H9 (cell line): Measurements from ENCODE around the gene ST6GALNAC3. TPM values are rescaled to one million over a fixed set of nuclear protein-coding genes. Genes with fewer than 3 reads are reported as not detected.

Experiments
- DNase-seq: peaks from one replicate; pipeline ENCODE4 v3.0.0-alpha.2; 2017
- H2AFZ ChIP-seq: one replicate; pipeline ENCODE4 v1.6.1; 2013; ENCODE audit warnings: mild to moderate bottlenecking, low read length, control low read depth, moderate library complexity
- H2AK5ac ChIP-seq: 2 replicates; pipeline ENCODE4 v1.6.1; 2013; ENCODE audit warnings: low read length, control low read depth, mixed read lengths; ENCODE audit not compliant: insufficient read length
- H2BK120ac ChIP-seq: one replicate; pipeline ENCODE4 v1.6.1; 2013; ENCODE audit warnings: low read depth, mild to moderate bottlenecking, low read length, control low read depth, inconsistent platforms; ENCODE audit not compliant: poor library complexity, severe bottlenecking
- H2BK12ac ChIP-seq: 2 replicates; pipeline ENCODE4 v1.6.1; 2013; ENCODE audit warnings: low read length, control low read depth, mixed read lengths, low read depth; ENCODE audit not compliant: insufficient read length
- H2BK15ac ChIP-seq: 2 replicates; pipeline ENCODE4 v1.6.1; 2013; ENCODE audit warnings: low read depth, low read length, control low read depth
- H2BK20ac ChIP-seq: one replicate; pipeline ENCODE4 v1.6.1; 2013; ENCODE audit warnings: low read depth, mild to moderate bottlenecking, low read length, control low read depth, inconsistent platforms; ENCODE audit not compliant: poor library complexity, severe bottlenecking
- H2BK5ac ChIP-seq: 2 replicates; pipeline ENCODE4 v1.6.1; 2013; ENCODE audit warnings: low read length, control low read depth, mixed read lengths; ENCODE audit not compliant: insufficient read length
- H3K14ac ChIP-seq: 2 replicates; pipeline ENCODE4 v1.6.1; 2013; ENCODE audit warnings: low read length, control low read depth; ENCODE audit not compliant: insufficient read depth
- H3K18ac ChIP-seq: 2 replicates; pipeline ENCODE4 v1.6.1; 2013; ENCODE audit warnings: low read depth, mild to moderate bottlenecking, mixed read lengths, low read length, control low read depth; ENCODE audit not compliant: insufficient read length
- H3K23ac ChIP-seq: 2 replicates; pipeline ENCODE4 v1.6.1; 2013; ENCODE audit warnings: low read length, control low read depth, mixed read lengths, low read depth; ENCODE audit not compliant: insufficient read length
- H3K23me2 ChIP-seq: 2 replicates; pipeline ENCODE4 v1.6.1; 2013; ENCODE audit warnings: low read depth, mild to moderate bottlenecking, mixed read lengths, low read length, control low read depth; ENCODE audit not compliant: insufficient read length, poor library complexity, severe bottlenecking
- H3K27ac ChIP-seq: 2 replicates; pipeline ENCODE4 v1.5.1; 2013; ENCODE audit warnings: low read length, control low read depth, mixed read lengths, low read depth; ENCODE audit not compliant: insufficient read length
- H3K27me3 ChIP-seq: 2 replicates; pipeline ENCODE4 v1.6.1; 2013; ENCODE audit warnings: low read length, control low read depth, inconsistent platforms; ENCODE audit not compliant: insufficient read depth
- H3K4ac ChIP-seq: 2 replicates; pipeline ENCODE4 v1.6.1; 2013; ENCODE audit warnings: low read depth, mild to moderate bottlenecking, control low read depth, inconsistent platforms, low read length, moderate library complexity
- H3K4me1 ChIP-seq: 2 replicates; pipeline ENCODE4 v1.6.1; 2013; ENCODE audit warnings: low read length, control low read depth, inconsistent platforms; ENCODE audit not compliant: insufficient read depth
- H3K4me2 ChIP-seq: 2 replicates; pipeline ENCODE4 v1.6.1; 2013; ENCODE audit warnings: low read length, control low read depth, mixed read lengths; ENCODE audit not compliant: insufficient read length, insufficient read depth
- H3K56ac ChIP-seq: 2 replicates; pipeline ENCODE4 v1.6.1; 2013; ENCODE audit warnings: low read depth, mild to moderate bottlenecking, mixed read lengths, low read length, control low read depth; ENCODE audit not compliant: insufficient read length
- H3K79me1 ChIP-seq: 2 replicates; pipeline ENCODE4 v1.6.1; 2013; ENCODE audit warnings: low read depth, mild to moderate bottlenecking, moderate library complexity, low read length, control low read depth, inconsistent platforms; ENCODE audit not compliant: insufficient read depth, poor library complexity, severe bottlenecking
- H3K79me2 ChIP-seq: 2 replicates; pipeline ENCODE4 v1.6.1; 2013; ENCODE audit warnings: low read length, control low read depth, inconsistent platforms; ENCODE audit not compliant: insufficient read depth
- H3K9ac ChIP-seq: 2 replicates; pipeline ENCODE4 v1.6.1; 2013; ENCODE audit warnings: low read length, control low read depth, mixed read lengths; ENCODE audit not compliant: insufficient read length; ENCODE audit errors: extremely low read depth
- H3K9me3 ChIP-seq: one replicate; pipeline ENCODE4 v1.6.1; 2013; ENCODE audit warnings: low read depth, low read length, inconsistent platforms; ENCODE audit not compliant: control insufficient read depth
- H3T11ph ChIP-seq: one replicate; pipeline ENCODE4 v1.6.1; 2013; ENCODE audit warnings: mild to moderate bottlenecking, low read length, control low read depth, inconsistent platforms
- H4K20me1 ChIP-seq: one replicate; pipeline ENCODE4 v1.6.1; 2013; ENCODE audit not compliant: control insufficient read depth, insufficient read length, insufficient read depth
- H4K5ac ChIP-seq: 2 replicates; pipeline ENCODE4 v1.6.1; 2013; ENCODE audit warnings: low read depth, mild to moderate bottlenecking, mixed read lengths, low read length, control low read depth; ENCODE audit not compliant: insufficient read length
- H4K8ac ChIP-seq: replicated peaks from 2 replicates; pipeline ENCODE4 v1.6.1; 2013; ENCODE audit warnings: low read length, control low read depth, mixed read lengths, low read depth; ENCODE audit not compliant: insufficient read length
- H4K91ac ChIP-seq: 2 replicates; pipeline ENCODE4 v1.6.1; 2013; ENCODE audit warnings: low read depth, mild to moderate bottlenecking, moderate library complexity, mixed read lengths, low read length, control low read depth; ENCODE audit not compliant: insufficient read length
- H3K27ac Mint-ChIP-seq, 3 experiments: 2 replicates in 2 of 3; 3 replicates in 1 of 3; pipeline ENCODE4 v1.8.0; 2020 to 2021; ENCODE audit warnings: mixed read lengths in 3 of 3, mild to moderate bottlenecking in 1 of 3, moderate library complexity in 1 of 3
- H3K27me3 Mint-ChIP-seq: 2 replicates; pipeline ENCODE4 v1.8.0; 2021; ENCODE audit warnings: low read depth, mild to moderate bottlenecking, moderate library complexity, mixed read lengths
- H3K36me3 Mint-ChIP-seq, 3 experiments: 2 replicates in 2 of 3; 3 replicates in 1 of 3; pipeline ENCODE4 v1.8.0; 2020 to 2021; ENCODE audit warnings: low read depth in 3 of 3, mixed read lengths in 3 of 3; ENCODE audit not compliant: insufficient read depth in 1 of 3
- H3K4me1 Mint-ChIP-seq, 2 experiments: 2 replicates each; pipeline ENCODE4 v1.8.0; 2020; ENCODE audit warnings: mixed read lengths in 2 of 2
- H3K4me3 Mint-ChIP-seq, 2 experiments: 2 replicates in 1 of 2; 3 replicates in 1 of 2; pipeline ENCODE4 v1.8.0; 2020 to 2021; ENCODE audit warnings: mild to moderate bottlenecking in 2 of 2, mixed read lengths in 2 of 2, moderate library complexity in 1 of 2
- H3K9me3 Mint-ChIP-seq, 2 experiments: 2 replicates in 1 of 2; 3 replicates in 1 of 2; pipeline ENCODE4 v1.8.0; 2020; ENCODE audit warnings: mild to moderate bottlenecking in 2 of 2, mixed read lengths in 2 of 2, moderate library complexity in 1 of 2
- CTCF ChIP-seq: fragments of 200-600 bp; sonication (generic); conservative IDR thresholded peaks from 3 replicates; pipeline ENCODE4 v1.8.0; 2021; ENCODE audit warnings: antibody characterized with exemption, mild to moderate bottlenecking
- WGBS: extraction: QIAGEN DNeasy Blood & Tissue Kit; methylation state at CpG from one replicate; pipeline ENCODE4 v1.1.7; 2013; ENCODE audit warnings: missing lambda C conversion rate, low lambda C conversion rate, mixed read lengths; ENCODE audit not compliant: insufficient read length; ENCODE audit errors: extremely low coverage; 5-methylcytosine and 5-hydroxymethylcytosine counted together
- total RNA-seq: library from RNA; stranded (reverse); gene quantifications from 2 replicates; pipeline ENCODE4 v1.2.1, GENCODE V29; 2021

Gene ST6GALNAC3
- total RNA-seq, 1 experiment from 2014 or later, result 11.2 TPM

- no peaks in the 10 kb centered on the region; the same call in 1 of the 2 replicates for H3K79me2 ChIP-seq
- TF ChIP-seq CTCF, result no peak
- H2BK15ac ChIP-seq, result no peak overlapping the region
- Mint-ChIP-seq H3K9me3 (peaks cover 0 to 2% of the 10 kb centered on the region in 2 experiments; a peak in 1 of 5 replicates), H3K27me3 (no peaks in the 10 kb centered on the region), H3K36me3 (peaks cover 0 to 2% (median 0%) of the 10 kb centered on the region in 3 experiments; a peak in 1 of 7 replicates), H3K4me3 (no peak overlapping the region), H3K4me1 (peaks cover 14 to 25% of the 10 kb centered on the region in 2 experiments), H3K27ac (no peak overlapping the region)
- H3K79me1 ChIP-seq, result no peaks in the 10 kb centered on the region
- H4K8ac ChIP-seq, result no peak overlapping the region
- no peak overlapping the region for H3K4ac ChIP-seq
- no peak overlapping the region for H2BK12ac ChIP-seq
- H3K14ac ChIP-seq, result no peak overlapping the region
- H3K4me1 ChIP-seq, result peaks cover 7% of the 10 kb centered on the region; the same call in 1 of the 2 replicates
- no CpG with 5 or more reads among the region's 3 CpGs for WGBS
- no peak overlapping the region for H4K5ac ChIP-seq
- no peaks in the 10 kb centered on the region for H3K23me2 ChIP-seq
- H3K27ac ChIP-seq, result no peak overlapping the region
- no peak overlapping the region for H3K9ac ChIP-seq
- H3K23ac ChIP-seq, result no peak overlapping the region
- H2BK5ac ChIP-seq, result no peak overlapping the region
- no peak overlapping the region for H3T11ph ChIP-seq
- H2BK120ac ChIP-seq, result no peak overlapping the region
- H3K27me3 ChIP-seq, result no peaks in the 10 kb centered on the region
- no peak overlapping the region for H3K56ac ChIP-seq
- H3K18ac ChIP-seq, result no peak overlapping the region
- DNase-seq, result no peak
- no peak overlapping the region for H2BK20ac ChIP-seq
- H4K20me1 ChIP-seq, result no peaks in the 10 kb centered on the region
- H2AK5ac ChIP-seq, result no peak overlapping the region
- H3K4me2 ChIP-seq, result no peak overlapping the region
- no peak overlapping the region for H4K91ac ChIP-seq
- H2AFZ ChIP-seq, result no peak overlapping the region
- H3K9me3 ChIP-seq, result no peaks in the 10 kb centered on the region
These were observed 18.3 kb downstream of the ST6GALNAC3 start for GRCh38 chr1:76092812-76093211.
